Measurements from ENCODE around the gene ELMO1. TPM values are rescaled to one million over a fixed set of nuclear protein-coding genes. Genes with fewer than 3 reads are reported as not detected.
A peak's percentile ranks its signal among the peaks of the same experiment; 100 is the strongest.

ELMO1 gene
- total RNA-seq, 1 experiment from 2014 or later = 137 TPM

DNA sequence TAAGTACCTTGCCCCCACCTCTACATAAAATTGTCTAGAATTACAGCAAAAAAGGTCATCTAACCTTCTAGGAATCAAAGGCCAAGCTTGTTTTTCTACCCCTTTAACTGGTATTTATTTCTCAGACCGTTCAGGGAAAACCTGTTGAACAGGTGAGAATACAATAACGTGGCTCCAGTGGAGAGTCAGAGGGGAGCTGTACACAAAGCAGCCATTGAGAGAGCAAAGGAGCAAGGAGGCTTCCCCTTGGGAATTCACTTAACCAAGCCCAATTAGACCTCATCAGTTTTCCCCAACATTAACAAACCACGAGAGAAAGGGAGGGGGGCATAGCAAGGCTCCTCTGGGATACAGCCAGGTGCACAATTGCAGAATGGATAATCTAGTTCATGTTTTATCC lies 101.9 kb downstream of the ELMO1 start:
- no peak overlapping the region for H3K27ac ChIP-seq (ENCODE audit: low read length)
- no peak overlapping the region for H2AFZ ChIP-seq (ENCODE audit: low read length)
- H3K9me2 ChIP-seq (replicated peaks; ENCODE audit: insufficient read depth, low read length) = no peaks in the 10 kb centered on the region
- H3K4me2 ChIP-seq (ENCODE audit: low read depth, low read length, poor library complexity, severe bottlenecking) = no peak overlapping the region
- no peaks in the 10 kb centered on the region for H3K36me3 ChIP-seq (ENCODE audit: insufficient read depth, low read length)
- H3K9me3 ChIP-seq (ENCODE audit: low read length) = no peaks in the 10 kb centered on the region
- DNase-seq = no peak
- H4K20me1 ChIP-seq (ENCODE audit: insufficient read depth, low read depth, low read length) = no peaks in the 10 kb centered on the region
- no peaks in the 10 kb centered on the region for H3K27me3 ChIP-seq (ENCODE audit: low read length)
- peaks cover 27% of the 10 kb centered on the region for H3K4me1 ChIP-seq (ENCODE audit: low read length)
- no peak overlapping the region for H3K4me3 ChIP-seq (ENCODE audit: low read length)
- peaks cover 8% of the 10 kb centered on the region for H3K79me2 ChIP-seq (ENCODE audit: low read length)
- no peak overlapping the region for H3K9ac ChIP-seq (ENCODE audit: low read length)

- DNase-seq = no peak
- H4K20me1 ChIP-seq (ENCODE audit: insufficient read depth, low read depth, low read length) = no peaks in the 10 kb centered on the region
These were observed 103.6 kb downstream of the ELMO1 start for GRCh38 chr7:37344886-37345579.

GRCh38 chr7:37342688-37343471 lies 105.8 kb downstream of the ELMO1 start:
- Histone ChIP-seq H3K4me3 (ENCODE audit: low read length) (peak overlapping the region; percentile 75), H3K27ac (ENCODE audit: low read length) (peak overlapping the region; percentile 83), H2AFZ (ENCODE audit: low read length) (peak overlapping the region; percentile 64), H3K9me3 (ENCODE audit: low read length) (no peaks in the 10 kb centered on the region), H3K4me1 (ENCODE audit: low read length) (peaks cover 55% of the 10 kb centered on the region), H3K9ac (ENCODE audit: low read length) (peak overlapping the region; percentile 79), H4K20me1 (ENCODE audit: insufficient read depth, low read depth, low read length) (no peaks in the 10 kb centered on the region), H3K4me2 (ENCODE audit: low read depth, low read length, poor library complexity, severe bottlenecking) (peak overlapping the region; percentile 92), H3K27me3 (ENCODE audit: low read length) (no peaks in the 10 kb centered on the region), H3K9me2 (replicated peaks; ENCODE audit: insufficient read depth, low read length) (no peaks in the 10 kb centered on the region), H3K79me2 (ENCODE audit: low read length) (peaks cover 46% of the 10 kb centered on the region), H3K36me3 (ENCODE audit: insufficient read depth, low read length) (peaks cover 8% of the 10 kb centered on the region)
- peak; percentile 94 for DNase-seq

More at GRCh38 chr7:37344886-37345579, 103.6 kb downstream of the ELMO1 start:
- peak overlapping the region; percentile 44; the same call in 1 of the 2 replicates for H3K27ac ChIP-seq (ENCODE audit: low read length)
- no peaks in the 10 kb centered on the region for H3K9me2 ChIP-seq (replicated peaks; ENCODE audit: insufficient read depth, low read length)
- no peaks in the 10 kb centered on the region for H3K36me3 ChIP-seq (ENCODE audit: insufficient read depth, low read length)
- no peaks in the 10 kb centered on the region for H3K9me3 ChIP-seq (ENCODE audit: low read length)
- H3K27me3 ChIP-seq (ENCODE audit: low read length) = no peaks in the 10 kb centered on the region
- peaks cover 35% of the 10 kb centered on the region for H3K4me1 ChIP-seq (ENCODE audit: low read length)
- H3K4me2 ChIP-seq (ENCODE audit: low read depth, low read length, poor library complexity, severe bottlenecking) = peak overlapping the region; percentile 34
- H3K9ac ChIP-seq (ENCODE audit: low read length) = no peak overlapping the region
- H3K4me3 ChIP-seq (ENCODE audit: low read length) = no peak overlapping the region
- peaks cover 25% of the 10 kb centered on the region for H3K79me2 ChIP-seq (ENCODE audit: low read length)
- H2AFZ ChIP-seq (ENCODE audit: low read length) = peak overlapping the region; percentile 52

GRCh38 chr7:37342176-37342687 lies 106.4 kb downstream of the ELMO1 start:
- Histone ChIP-seq H3K9me2 (replicated peaks; ENCODE audit: insufficient read depth, low read length) (no peaks in the 10 kb centered on the region), H3K9me3 (ENCODE audit: low read length) (no peaks in the 10 kb centered on the region), H3K27ac (ENCODE audit: low read length) (peak overlapping the region; percentile 83), H2AFZ (ENCODE audit: low read length) (peak overlapping the region; percentile 64), H3K4me3 (ENCODE audit: low read length) (peak overlapping the region; percentile 75), H3K4me2 (ENCODE audit: low read depth, low read length, poor library complexity, severe bottlenecking) (peak overlapping the region; percentile 92), H3K9ac (ENCODE audit: low read length) (peak overlapping the region; percentile 79), H3K4me1 (ENCODE audit: low read length) (peaks cover 61% of the 10 kb centered on the region), H3K79me2 (ENCODE audit: low read length) (peaks cover 53% of the 10 kb centered on the region), H4K20me1 (ENCODE audit: insufficient read depth, low read depth, low read length) (no peaks in the 10 kb centered on the region), H3K36me3 (ENCODE audit: insufficient read depth, low read length) (peaks cover 13% of the 10 kb centered on the region), H3K27me3 (ENCODE audit: low read length) (no peaks in the 10 kb centered on the region)
- peak; percentile 58 for DNase-seq

DNA sequence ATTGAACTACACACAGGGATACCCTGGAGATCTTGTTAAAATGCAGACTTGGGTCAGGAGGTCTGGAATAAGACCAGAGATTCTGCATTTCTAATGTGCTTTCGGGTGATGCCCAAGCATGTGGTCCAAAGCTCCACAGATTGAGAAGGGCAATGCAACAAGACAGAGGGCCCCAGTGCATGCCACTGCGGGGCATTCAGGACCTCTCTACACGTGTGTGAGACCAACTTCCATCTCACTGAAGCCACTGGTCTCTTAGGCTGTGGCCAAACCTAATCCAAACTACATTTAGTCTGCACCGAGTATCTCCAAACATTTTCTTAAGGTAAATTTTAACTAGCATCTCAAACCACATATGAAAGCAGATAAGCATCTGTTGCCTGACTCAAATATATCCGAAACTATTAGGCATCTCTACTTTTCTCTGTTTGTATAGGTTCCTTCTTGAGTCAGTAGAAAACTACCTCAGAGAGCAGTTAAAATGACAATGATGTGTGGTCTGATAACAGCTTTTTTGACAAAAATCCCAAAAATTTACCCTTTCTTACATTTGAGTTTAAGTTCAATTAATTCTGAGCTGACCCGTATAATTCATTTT lies 107.5 kb downstream of the ELMO1 start:
- Histone ChIP-seq H3K9ac (ENCODE audit: low read length) (peak overlapping the region; percentile 79), H3K36me3 (ENCODE audit: insufficient read depth, low read length) (peaks cover 13% of the 10 kb centered on the region), H3K4me2 (ENCODE audit: low read depth, low read length, poor library complexity, severe bottlenecking) (peak overlapping the region; percentile 92), H3K9me2 (replicated peaks; ENCODE audit: insufficient read depth, low read length) (no peaks in the 10 kb centered on the region), H3K4me1 (ENCODE audit: low read length) (peaks cover 67% of the 10 kb centered on the region), H3K4me3 (ENCODE audit: low read length) (peak overlapping the region; percentile 75), H3K27ac (ENCODE audit: low read length) (peak overlapping the region; percentile 83), H3K79me2 (ENCODE audit: low read length) (peaks cover 64% of the 10 kb centered on the region), H3K27me3 (ENCODE audit: low read length) (no peaks in the 10 kb centered on the region), H4K20me1 (ENCODE audit: insufficient read depth, low read depth, low read length) (no peaks in the 10 kb centered on the region), H2AFZ (ENCODE audit: low read length) (no peak overlapping the region; the same call in 1 of the 2 replicates), H3K9me3 (ENCODE audit: low read length) (no peaks in the 10 kb centered on the region)
- DNase-seq = peak; percentile 75

- Histone ChIP-seq H3K9me3 (ENCODE audit: low read length) (no peaks in the 10 kb centered on the region), H3K4me2 (ENCODE audit: low read depth, low read length, poor library complexity, severe bottlenecking) (peak overlapping the region; percentile 92), H3K27ac (ENCODE audit: low read length) (peak overlapping the region; percentile 15; the same call in 1 of the 2 replicates), H3K9me2 (replicated peaks; ENCODE audit: insufficient read depth, low read length) (no peaks in the 10 kb centered on the region), H4K20me1 (ENCODE audit: insufficient read depth, low read depth, low read length) (no peaks in the 10 kb centered on the region), H3K4me3 (ENCODE audit: low read length) (no peak overlapping the region), H3K27me3 (ENCODE audit: low read length) (no peaks in the 10 kb centered on the region), H3K79me2 (ENCODE audit: low read length) (peaks cover 85% of the 10 kb centered on the region), H3K9ac (ENCODE audit: low read length) (peak overlapping the region; percentile 34), H3K4me1 (ENCODE audit: low read length) (peaks cover 57% of the 10 kb centered on the region), H3K36me3 (ENCODE audit: insufficient read depth, low read length) (peaks cover 23% of the 10 kb centered on the region), H2AFZ (ENCODE audit: low read length) (no peak overlapping the region)
- DNase-seq = no peak
These were observed 109.7 kb downstream of the ELMO1 start for GRCh38 chr7:37338966-37339365.

GRCh38 chr7:37337522-37337921 lies 111.1 kb downstream of the ELMO1 start:
- H2AFZ ChIP-seq (ENCODE audit: low read length) = no peak overlapping the region
- peak; percentile 68 for DNase-seq
- H3K4me1 ChIP-seq (ENCODE audit: low read length) = peaks cover 49% of the 10 kb centered on the region

DNA sequence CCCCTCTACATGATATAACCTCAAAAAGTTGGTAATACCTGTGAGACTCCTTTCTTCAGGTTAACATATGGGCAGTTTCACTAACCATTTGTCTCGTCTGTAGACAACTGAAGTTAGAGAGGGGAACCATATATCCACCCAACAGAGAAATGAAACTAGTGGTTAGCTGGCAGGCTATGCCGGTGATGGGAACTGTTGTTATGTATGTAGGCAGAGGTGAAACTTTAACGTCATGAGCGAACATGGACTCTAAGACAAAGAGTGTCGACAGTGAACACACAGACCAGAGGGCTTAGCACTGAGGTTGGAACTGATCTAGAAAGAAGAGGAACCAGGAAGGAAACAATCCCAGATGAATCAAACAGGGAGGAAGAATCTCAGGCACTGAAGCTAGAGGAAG lies 112.4 kb downstream of the ELMO1 start:
- Histone ChIP-seq H3K9ac (ENCODE audit: low read length) (no peak overlapping the region), H3K9me3 (ENCODE audit: low read length) (no peaks in the 10 kb centered on the region), H3K4me1 (ENCODE audit: low read length) (peaks cover 45% of the 10 kb centered on the region), H4K20me1 (ENCODE audit: insufficient read depth, low read depth, low read length) (no peaks in the 10 kb centered on the region), H2AFZ (ENCODE audit: low read length) (no peak overlapping the region), H3K4me3 (ENCODE audit: low read length) (no peak overlapping the region), H3K36me3 (ENCODE audit: insufficient read depth, low read length) (peaks cover 48% of the 10 kb centered on the region), H3K9me2 (replicated peaks; ENCODE audit: insufficient read depth, low read length) (no peaks in the 10 kb centered on the region), H3K27me3 (ENCODE audit: low read length) (no peaks in the 10 kb centered on the region), H3K4me2 (ENCODE audit: low read depth, low read length, poor library complexity, severe bottlenecking) (peak overlapping the region; percentile 26), H3K27ac (ENCODE audit: low read length) (0 out of 2 replicates have a peak overlapping the region, but pooled peaks have one; percentile 4), H3K79me2 (ENCODE audit: low read length) (peaks cover 99% of the 10 kb centered on the region)
- DNase-seq = peak; percentile 65

More at GRCh38 chr7:37337522-37337921, 111.1 kb downstream of the ELMO1 start:
- Histone ChIP-seq H3K4me2 (ENCODE audit: low read depth, low read length, poor library complexity, severe bottlenecking) (no peak overlapping the region), H4K20me1 (ENCODE audit: insufficient read depth, low read depth, low read length) (no peaks in the 10 kb centered on the region), H3K27me3 (ENCODE audit: low read length) (no peaks in the 10 kb centered on the region), H3K79me2 (ENCODE audit: low read length) (peaks cover 99% of the 10 kb centered on the region), H3K36me3 (ENCODE audit: insufficient read depth, low read length) (peaks cover 36% of the 10 kb centered on the region), H3K4me3 (ENCODE audit: low read length) (no peak overlapping the region), H3K9me3 (ENCODE audit: low read length) (no peaks in the 10 kb centered on the region), H3K27ac (ENCODE audit: low read length) (no peak overlapping the region), H3K9me2 (replicated peaks; ENCODE audit: insufficient read depth, low read length) (no peaks in the 10 kb centered on the region), H3K9ac (ENCODE audit: low read length) (no peak overlapping the region)
